Keratinocyte (primary cell): ENCODE measurements around the gene TMEM131.

Experiments
- EZH2 ChIP-seq: IDR thresholded peaks from one replicate; pipeline ENCODE4 v1.6.1; 2012; ENCODE audit warnings: inconsistent platforms, mild to moderate bottlenecking, low read length, moderate library complexity
- TF ChIP-seq, protein P1 (sequence below), 3 experiments: IDR thresholded peaks in 1 of 3; conservative IDR thresholded peaks in 1 of 3; optimal IDR thresholded peaks in 1 of 3; 2 replicates in 2 of 3; 3 replicates in 1 of 3; pipeline versions ENCODE3 to v1.5.1; 2011; ENCODE audit warnings: low read length in 3 of 3, mild to moderate bottlenecking in 3 of 3, moderate library complexity in 2 of 3, control low read depth in 1 of 3, inconsistent platforms in 1 of 3; ENCODE audit not compliant: insufficient read depth in 2 of 3; ENCODE audit errors: extremely low read depth in 1 of 3

- TF ChIP-seq, protein P1, sequence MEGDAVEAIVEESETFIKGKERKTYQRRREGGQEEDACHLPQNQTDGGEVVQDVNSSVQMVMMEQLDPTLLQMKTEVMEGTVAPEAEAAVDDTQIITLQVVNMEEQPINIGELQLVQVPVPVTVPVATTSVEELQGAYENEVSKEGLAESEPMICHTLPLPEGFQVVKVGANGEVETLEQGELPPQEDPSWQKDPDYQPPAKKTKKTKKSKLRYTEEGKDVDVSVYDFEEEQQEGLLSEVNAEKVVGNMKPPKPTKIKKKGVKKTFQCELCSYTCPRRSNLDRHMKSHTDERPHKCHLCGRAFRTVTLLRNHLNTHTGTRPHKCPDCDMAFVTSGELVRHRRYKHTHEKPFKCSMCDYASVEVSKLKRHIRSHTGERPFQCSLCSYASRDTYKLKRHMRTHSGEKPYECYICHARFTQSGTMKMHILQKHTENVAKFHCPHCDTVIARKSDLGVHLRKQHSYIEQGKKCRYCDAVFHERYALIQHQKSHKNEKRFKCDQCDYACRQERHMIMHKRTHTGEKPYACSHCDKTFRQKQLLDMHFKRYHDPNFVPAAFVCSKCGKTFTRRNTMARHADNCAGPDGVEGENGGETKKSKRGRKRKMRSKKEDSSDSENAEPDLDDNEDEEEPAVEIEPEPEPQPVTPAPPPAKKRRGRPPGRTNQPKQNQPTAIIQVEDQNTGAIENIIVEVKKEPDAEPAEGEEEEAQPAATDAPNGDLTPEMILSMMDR (optimal IDR thresholded peaks at IDR 0.05 in 1 of 3, IDR thresholded peaks at IDR 0.05 in 1 of 3, conservative IDR thresholded peaks at IDR 0.05 in 1 of 3; ENCODE audit: extremely low read depth in 1 of 3, insufficient read depth in 2 of 3, low read length in 3 of 3): no peak
- no peak for TF ChIP-seq EZH2
Measured at GRCh38 chr2:97966545-97967215, 29.1 kb downstream of the TMEM131 start.
